ENCODE data around the gene ZSCAN16. TPM values are rescaled to one million over a fixed set of nuclear protein-coding genes. Genes with fewer than 3 reads are reported as not detected.

ZSCAN16 gene
- total RNA-seq, 1 experiment from 2014 or later, result 5.3 TPM

DNA sequence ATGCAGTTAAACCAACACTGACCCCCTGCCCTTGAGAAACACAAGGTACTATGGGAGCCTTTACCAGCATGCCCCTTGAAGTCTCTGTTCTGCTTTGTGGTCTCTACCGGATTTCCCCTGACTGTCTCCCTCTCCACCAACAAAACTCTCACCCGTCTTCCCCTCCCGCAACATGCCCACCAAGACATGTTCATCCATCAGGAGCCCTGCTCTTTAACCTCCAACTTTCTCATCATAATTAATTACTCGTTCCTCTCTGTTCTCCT lies 43.0 kb upstream of the ZSCAN16 start:
- in situ Hi-C loops (cut with HindIII; ENCODE audit: low pct_unique_long_range_greater_than_20kb, low sequenced_read_pairs) (no loop called here), intact Hi-C loops (cut with micrococcal nuclease; ENCODE audit: unreplicated experiment) (no loop called here)
- BruUV-seq (replicated peaks), result no TSS peak
- H3K4me3 ChIP-seq (ENCODE audit: low read depth in 2 of 2, low read length in 2 of 2), result peak overlapping the region; percentile 95 to 100
- peak; percentile 19; the same call in 1 of the 2 replicates for ATAC-seq
- H3K36me3 ChIP-seq (ENCODE audit: control insufficient read depth, insufficient read depth, low read length), result no peaks in the 10 kb centered on the region; the same call in 1 of the 2 replicates
- TF ChIP-seq POLR2AphosphoS5 (IDR thresholded peaks at IDR 0.05; ENCODE audit: low read depth, low read length), result no peak
- TF ChIP-seq, protein P1, sequence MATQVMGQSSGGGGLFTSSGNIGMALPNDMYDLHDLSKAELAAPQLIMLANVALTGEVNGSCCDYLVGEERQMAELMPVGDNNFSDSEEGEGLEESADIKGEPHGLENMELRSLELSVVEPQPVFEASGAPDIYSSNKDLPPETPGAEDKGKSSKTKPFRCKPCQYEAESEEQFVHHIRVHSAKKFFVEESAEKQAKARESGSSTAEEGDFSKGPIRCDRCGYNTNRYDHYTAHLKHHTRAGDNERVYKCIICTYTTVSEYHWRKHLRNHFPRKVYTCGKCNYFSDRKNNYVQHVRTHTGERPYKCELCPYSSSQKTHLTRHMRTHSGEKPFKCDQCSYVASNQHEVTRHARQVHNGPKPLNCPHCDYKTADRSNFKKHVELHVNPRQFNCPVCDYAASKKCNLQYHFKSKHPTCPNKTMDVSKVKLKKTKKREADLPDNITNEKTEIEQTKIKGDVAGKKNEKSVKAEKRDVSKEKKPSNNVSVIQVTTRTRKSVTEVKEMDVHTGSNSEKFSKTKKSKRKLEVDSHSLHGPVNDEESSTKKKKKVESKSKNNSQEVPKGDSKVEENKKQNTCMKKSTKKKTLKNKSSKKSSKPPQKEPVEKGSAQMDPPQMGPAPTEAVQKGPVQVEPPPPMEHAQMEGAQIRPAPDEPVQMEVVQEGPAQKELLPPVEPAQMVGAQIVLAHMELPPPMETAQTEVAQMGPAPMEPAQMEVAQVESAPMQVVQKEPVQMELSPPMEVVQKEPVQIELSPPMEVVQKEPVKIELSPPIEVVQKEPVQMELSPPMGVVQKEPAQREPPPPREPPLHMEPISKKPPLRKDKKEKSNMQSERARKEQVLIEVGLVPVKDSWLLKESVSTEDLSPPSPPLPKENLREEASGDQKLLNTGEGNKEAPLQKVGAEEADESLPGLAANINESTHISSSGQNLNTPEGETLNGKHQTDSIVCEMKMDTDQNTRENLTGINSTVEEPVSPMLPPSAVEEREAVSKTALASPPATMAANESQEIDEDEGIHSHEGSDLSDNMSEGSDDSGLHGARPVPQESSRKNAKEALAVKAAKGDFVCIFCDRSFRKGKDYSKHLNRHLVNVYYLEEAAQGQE (IDR thresholded peaks at IDR 0.05; ENCODE audit: insufficient read depth in 1 of 2, low read depth in 2 of 2, low read length in 1 of 2), result no peak
- TF ChIP-seq TCF7L2 (IDR thresholded peaks at IDR 0.05; ENCODE audit: low read depth, low read length), result no peak
- TF ChIP-seq SIN3A (IDR thresholded peaks at IDR 0.05; ENCODE audit: borderline replicate concordance, insufficient read depth, low read depth, low read length), result no peak
- TF ChIP-seq CTCF (IDR thresholded peaks at IDR 0.05), result no peak
- H3K27me3 ChIP-seq (ENCODE audit: control insufficient read depth, insufficient read depth, low read length), result no peaks in the 10 kb centered on the region
- peaks cover 7% of the 10 kb centered on the region; the same call in 1 of the 2 replicates for H3K9me3 ChIP-seq (ENCODE audit: control insufficient read depth, insufficient read depth, low read depth, low read length)
- peak overlapping the region; percentile 96 for H3K27ac ChIP-seq (ENCODE audit: low read length)
- no peaks in the 10 kb centered on the region for H3K4me1 ChIP-seq (ENCODE audit: control insufficient read depth, insufficient read depth, low read length)
- no peak for DNase-seq (ENCODE audit: low read depth, low spot score)
- ChIA-PET POLR2A (no interaction called here), CTCF (no interaction called here)

DNA sequence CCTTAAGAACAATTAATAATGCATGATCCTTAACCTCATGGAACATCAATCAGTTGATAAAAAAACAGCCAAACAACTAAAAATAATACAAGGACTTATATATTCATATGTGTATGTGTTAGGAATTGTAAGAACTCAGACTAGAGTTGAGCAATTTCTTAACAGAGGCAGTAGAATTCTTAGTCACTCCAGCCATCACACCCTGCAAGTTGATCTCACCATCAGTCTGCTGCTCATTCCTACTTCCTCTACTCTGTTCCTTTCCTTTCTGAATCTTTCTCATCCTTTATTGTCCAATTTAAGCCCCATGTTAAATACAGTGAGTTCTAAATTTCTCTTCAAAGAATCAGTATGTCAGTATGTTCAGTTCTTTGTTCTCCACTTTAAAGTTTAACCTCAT lies 41.5 kb upstream of the ZSCAN16 start:
- TF ChIP-seq CTCF (IDR thresholded peaks at IDR 0.05) (no peak), TCF7L2 (IDR thresholded peaks at IDR 0.05; ENCODE audit: low read depth, low read length) (no peak), POLR2AphosphoS5 (IDR thresholded peaks at IDR 0.05; ENCODE audit: low read depth, low read length) (no peak), SIN3A (IDR thresholded peaks at IDR 0.05; ENCODE audit: borderline replicate concordance, insufficient read depth, low read depth, low read length) (no peak)
- TF ChIP-seq, protein P1 (IDR thresholded peaks at IDR 0.05; ENCODE audit: insufficient read depth in 1 of 2, low read depth in 2 of 2, low read length in 1 of 2), result no peak
- DNase-seq (ENCODE audit: low read depth, low spot score), result no peak

More for the DNA sequence above, 41.5 kb upstream of the ZSCAN16 start:
- in situ Hi-C loops (cut with HindIII; ENCODE audit: low pct_unique_long_range_greater_than_20kb, low sequenced_read_pairs), result no loop called here
- H3K4me3 ChIP-seq (ENCODE audit: low read depth in 2 of 2, low read length in 2 of 2), result no peak overlapping the region
- ChIA-PET CTCF (no interaction called here), POLR2A (no interaction called here)
- no peak for ATAC-seq
- no peaks in the 10 kb centered on the region for H3K27me3 ChIP-seq (ENCODE audit: control insufficient read depth, insufficient read depth, low read length)
- intact Hi-C loops (cut with micrococcal nuclease; ENCODE audit: unreplicated experiment), result no loop called here
- no peak overlapping the region for H3K27ac ChIP-seq (ENCODE audit: low read length)
- BruUV-seq (replicated peaks), result no TSS peak
- no peaks in the 10 kb centered on the region for H3K4me1 ChIP-seq (ENCODE audit: control insufficient read depth, insufficient read depth, low read length)
- peaks cover 13% of the 10 kb centered on the region for H3K9me3 ChIP-seq (ENCODE audit: control insufficient read depth, insufficient read depth, low read depth, low read length)
- H3K36me3 ChIP-seq (ENCODE audit: control insufficient read depth, insufficient read depth, low read length), result peaks cover 2% of the 10 kb centered on the region
